DMS53 treated with DMSO at 0.1 percent for 48 hours (cell line): ENCODE data around the gene PCSK1N.
A peak's percentile ranks its signal among the peaks of the same experiment; 100 is the strongest.
"Not testable (repeated sequence)": the region's sequence is repeated elsewhere in the genome, so short reads cannot be mapped to it uniquely, and the experiment has no call there.

Experiments used
- DNase-seq: peaks from one replicate; lab custom pipeline; 2025; ENCODE audit not compliant: unreplicated experiment; lab: John Stamatoyannopoulos, UW

Gene PCSK1N

GRCh38 chrX:48824066-48824465 is 11.3 kb downstream of the PCSK1N start:
- no peak for DNase-seq

- DNase-seq: no peak
These were observed 12.4 kb downstream of the PCSK1N start for GRCh38 chrX:48823053-48823452.

DNA sequence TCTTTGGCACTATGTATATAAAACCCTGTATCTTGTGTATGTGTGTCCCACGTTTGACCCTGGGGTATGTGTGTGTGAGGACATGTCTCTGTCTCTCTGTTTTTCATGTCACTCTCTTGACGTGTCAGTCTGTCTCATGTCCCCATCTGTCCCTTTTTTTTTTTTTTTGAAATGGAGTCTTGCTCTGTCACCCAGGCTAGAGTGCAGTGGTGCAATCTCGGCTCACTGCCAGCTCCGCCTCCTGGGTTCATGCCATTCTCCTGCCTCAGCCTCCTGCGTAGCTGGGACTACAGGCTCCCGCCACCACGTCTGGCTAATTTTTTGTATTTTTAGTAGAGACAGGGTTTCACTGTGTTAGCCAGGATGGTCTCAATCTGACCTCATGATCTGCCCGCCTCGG is 16.0 kb downstream of the PCSK1N start:
- not testable (repeated sequence) for DNase-seq

DNA sequence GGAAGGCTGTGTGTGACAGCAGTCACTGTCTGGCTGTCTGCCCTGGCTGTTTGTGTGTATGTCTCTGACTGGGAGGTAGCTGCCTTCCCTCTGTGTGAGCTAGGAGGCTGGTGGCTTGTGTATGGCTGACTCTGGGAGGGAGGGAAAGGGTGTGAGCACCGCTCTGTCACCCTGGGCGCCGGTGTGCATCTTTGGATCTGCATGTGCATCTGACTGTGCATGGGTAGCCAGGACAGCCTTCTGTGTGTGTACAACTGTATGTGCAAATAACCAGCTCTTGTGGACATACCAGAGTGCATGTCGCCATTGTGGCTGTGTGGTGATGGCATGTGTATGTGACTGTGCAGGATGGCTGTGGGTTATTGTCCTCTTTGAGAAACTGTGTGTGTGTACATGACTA is 16.5 kb downstream of the PCSK1N start:
- DNase-seq: no peak

DNA sequence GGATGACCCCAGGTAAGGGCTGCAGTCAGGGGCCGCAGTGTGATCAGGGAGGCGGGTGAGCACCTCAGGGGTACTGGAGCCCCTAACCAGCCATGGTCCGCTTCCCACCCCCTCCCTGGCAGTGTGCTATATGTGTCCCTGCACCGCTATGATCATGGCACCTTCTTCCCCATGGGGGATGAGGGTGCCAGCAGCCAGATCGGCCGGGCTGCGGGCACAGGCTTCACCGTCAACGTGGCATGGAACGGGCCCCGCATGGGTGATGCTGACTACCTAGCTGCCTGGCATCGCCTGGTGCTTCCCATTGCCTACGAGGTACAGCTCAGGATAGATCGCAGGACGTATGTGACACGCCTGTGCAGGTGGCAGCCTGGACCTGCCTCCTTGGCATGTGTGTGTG is 17.3 kb downstream of the PCSK1N start:
- no peak for DNase-seq

GRCh38 chrX:48816014-48816810 is 19.2 kb downstream of the PCSK1N start:
- DNase-seq: no peak

GRCh38 chrX:48815266-48815665 is 20.1 kb downstream of the PCSK1N start:
- DNase-seq: no peak

- no peak for DNase-seq
These were observed 20.7 kb downstream of the PCSK1N start for GRCh38 chrX:48814722-48815121.

- DNase-seq: no peak
These were observed 21.8 kb downstream of the PCSK1N start for GRCh38 chrX:48813644-48814043.

- DNase-seq: no peak
These were observed 29.3 kb downstream of the PCSK1N start for GRCh38 chrX:48806081-48806480.

- DNase-seq: no peak
These were observed 32.6 kb downstream of the PCSK1N start for GRCh38 chrX:48802905-48803200.

- peak; percentile 67 for DNase-seq
These were observed 33.1 kb downstream of the PCSK1N start for GRCh38 chrX:48802089-48802904.

DNA sequence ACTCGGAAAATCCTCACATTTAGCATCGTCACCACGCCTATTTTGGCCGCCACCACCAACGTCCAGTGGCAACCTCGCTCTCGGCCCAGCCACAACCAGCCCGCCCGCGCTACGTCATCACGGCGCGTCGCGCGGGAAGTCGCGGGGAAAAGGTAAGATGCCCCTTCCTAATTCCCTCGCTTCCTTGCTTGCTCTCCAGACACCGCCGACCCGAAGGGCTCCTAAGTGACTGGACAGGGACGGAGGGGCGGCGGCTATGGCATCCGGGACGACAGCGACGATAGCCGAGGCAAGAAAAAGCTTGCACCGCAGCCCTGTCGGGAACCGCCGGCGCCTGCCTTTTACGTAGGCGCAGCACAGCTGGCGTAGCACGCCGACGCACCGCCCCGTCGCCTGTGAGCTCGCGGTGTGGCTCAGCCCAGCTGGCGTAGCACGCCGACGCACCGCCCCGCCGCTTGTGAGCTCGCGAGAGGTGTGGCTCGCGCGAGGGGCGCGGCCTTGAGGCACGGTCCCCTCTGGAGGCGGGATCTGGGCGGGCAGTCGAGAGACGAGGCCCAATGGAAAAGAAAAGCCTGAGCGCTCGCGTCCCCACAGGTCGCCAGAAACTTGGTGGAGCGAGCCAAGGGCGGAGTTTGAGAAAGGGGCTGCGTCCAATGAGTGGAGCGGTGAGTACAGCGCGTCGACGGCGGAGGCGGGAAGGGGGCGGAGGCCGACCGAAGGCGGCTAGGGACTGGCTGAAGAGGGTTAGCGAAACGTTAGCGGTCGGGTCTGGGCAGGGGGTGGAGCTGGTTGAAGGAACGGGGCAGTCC is 33.9 kb downstream of the PCSK1N start, which contains the start of gene HDAC6:
Gene HDAC6 (plus strand): TSS at position 788 of the 809 bp plus-strand sequence. CDS start 626 bp downstream, outside the sequence.
- peak; percentile 95 for DNase-seq

DNA sequence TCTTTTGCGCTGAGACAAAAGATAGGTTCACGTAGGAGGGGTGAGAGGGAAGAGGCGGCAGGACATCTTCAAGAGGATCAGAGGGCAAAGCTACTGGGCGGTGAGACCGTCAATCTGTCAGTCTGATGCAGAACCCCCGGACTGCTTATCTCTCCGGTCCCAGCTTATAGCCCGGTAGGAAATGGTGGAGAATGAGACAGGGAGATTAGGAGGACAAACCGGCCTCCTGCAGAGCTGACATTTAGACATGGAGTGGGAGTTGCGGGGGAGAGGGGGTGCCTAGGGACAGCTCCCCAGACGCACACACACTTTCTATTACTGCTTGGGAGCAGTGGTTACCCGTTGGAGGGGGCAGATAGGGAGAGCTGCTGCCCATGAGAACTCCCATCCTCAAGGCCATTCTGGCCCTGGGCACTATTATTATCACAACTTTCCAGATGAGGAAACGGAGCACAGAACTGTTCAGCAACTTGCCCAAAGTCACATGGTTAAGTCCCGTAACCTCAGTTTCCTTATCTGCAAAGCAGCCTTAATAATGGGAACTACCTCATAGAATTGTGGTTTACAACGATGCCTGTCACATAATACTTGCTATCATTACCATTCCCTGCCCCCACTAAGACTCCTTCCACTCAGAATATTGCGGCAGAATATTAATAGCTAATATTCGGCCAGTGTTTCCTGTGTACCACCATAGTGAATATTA is 34.7 kb downstream of the PCSK1N start:
- DNase-seq: no peak

DNA sequence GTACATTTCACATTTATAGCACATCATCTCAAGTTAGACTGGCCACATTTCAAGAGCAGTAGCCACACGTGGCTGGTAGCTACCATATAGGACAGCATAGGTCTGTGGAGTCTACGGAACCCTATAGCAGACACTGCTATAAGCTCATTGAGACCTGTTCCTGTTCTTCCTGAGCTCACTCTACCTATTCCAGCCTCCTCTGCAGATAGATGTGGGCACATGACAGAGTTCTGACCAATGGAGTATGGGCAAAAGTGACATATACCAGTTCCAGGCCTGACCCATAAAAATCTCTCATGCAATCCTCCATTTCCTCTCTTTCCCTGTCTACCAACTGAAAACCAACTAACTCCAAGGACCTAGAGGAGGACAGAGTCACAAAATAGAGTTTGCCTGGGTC is 37.1 kb downstream of the PCSK1N start:
- no peak for DNase-seq

DNA sequence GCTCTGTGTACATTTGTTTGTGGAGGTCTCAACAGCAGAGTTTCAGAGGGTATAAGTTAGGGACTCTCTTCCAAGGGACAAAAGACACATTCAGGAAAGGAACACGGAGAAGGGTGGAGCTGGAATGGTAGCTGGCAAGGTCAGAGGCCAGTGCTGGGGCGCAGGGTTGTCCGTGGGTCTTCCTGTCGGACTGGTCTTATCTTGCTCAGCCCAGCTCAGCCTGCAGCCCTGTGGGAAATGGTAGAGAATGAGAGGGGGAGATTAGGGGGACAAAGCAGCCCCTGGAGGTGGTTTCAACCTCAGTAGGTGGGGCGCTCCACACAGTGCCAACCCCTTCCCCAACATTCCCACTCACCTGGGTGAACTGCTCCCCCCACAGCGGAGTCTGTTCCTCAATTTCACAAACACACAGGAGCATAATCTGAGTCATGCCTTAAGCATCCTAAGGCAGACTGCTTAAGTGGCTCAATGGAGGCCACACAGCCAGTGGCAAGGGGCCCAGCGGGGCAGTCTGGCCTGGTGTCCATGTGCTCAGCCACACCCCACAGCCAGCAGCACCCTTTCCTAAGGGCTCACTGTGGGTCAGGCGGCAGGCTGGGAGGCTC is 40.4 kb downstream of the PCSK1N start:
- no peak for DNase-seq

DNA sequence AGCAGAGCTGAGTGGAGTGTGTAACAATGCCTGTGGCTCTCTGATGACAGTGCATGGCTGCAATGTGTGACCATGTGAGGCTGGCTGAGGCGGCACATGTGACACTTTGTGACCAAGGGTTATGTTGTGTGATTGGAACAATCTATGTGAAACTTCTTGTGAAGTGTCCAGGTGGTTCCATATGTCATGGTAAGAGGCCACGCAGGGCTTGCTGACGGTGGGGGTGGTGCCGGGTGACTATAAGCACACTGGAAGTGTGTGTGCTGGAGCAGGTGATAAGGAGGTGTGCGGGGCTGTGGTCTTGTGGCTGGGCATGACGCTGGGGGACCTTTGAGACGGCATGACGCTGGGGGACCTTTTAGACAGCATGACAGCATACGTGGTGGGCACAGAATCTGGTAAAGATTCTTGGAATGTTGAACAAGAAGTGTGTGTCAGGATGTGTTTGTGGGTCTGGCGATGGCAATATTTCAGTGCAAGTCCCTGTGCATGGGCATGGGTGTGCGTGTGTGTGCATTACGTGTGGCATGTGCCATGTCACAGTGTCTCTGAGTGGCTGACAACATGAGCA is 41.0 kb downstream of the PCSK1N start:
- DNase-seq: no peak

DNA sequence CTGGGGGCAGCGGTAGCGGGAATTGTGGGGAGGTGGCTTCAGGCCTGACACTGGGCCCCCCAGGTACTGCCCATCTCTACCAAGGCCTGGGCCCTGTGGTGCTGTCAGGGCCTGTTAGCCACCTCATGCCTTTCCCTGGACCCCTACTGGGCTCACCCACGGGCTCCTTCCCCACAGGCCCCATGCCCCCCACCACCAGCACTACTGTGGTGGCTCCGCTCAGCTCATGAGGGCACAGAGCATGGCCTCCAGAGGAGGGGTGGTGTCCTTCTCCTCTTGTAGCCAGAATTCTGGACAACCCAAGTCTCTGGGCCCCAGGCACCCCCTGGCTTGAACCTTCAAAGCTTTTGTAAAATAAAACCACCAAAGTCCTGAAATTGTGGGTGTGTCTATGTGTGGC is 41.5 kb downstream of the PCSK1N start:
- no peak for DNase-seq

DNA sequence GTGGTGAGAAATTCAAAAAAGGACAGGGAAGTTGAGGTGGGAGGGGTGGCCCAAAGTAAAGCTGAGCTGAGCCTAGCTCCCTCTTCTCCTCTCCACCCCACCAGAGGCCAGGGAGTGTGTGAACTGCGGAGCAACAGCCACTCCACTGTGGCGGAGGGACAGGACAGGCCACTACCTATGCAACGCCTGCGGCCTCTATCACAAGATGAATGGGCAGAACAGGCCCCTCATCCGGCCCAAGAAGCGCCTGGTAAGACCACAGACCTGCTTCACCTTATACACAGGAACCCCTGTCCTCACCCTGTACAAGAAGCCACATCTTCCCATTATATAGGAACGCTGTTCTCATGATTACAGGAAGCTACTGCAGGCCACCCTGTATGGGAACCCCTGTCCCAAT is 43.2 kb downstream of the PCSK1N start:
- no peak for DNase-seq
